Dendritic cell treated with granulocyte-macrophage colony-stimulating factor and Interleukin-4, amounts not matched to agents 40 ng/mL and 50 ng/mL, for 4 days (primary cell): ENCODE data around the gene NUP62.

ENCODE experiments used
- H3K27ac Mint-ChIP-seq: one replicate; pipeline ENCODE4 v1.8.0; 2022; ENCODE audit warnings: mild to moderate bottlenecking, mixed read lengths
- H3K27me3 Mint-ChIP-seq: one replicate; pipeline ENCODE4 v1.8.0; 2022; ENCODE audit warnings: mild to moderate bottlenecking, mixed read lengths
- H3K36me3 Mint-ChIP-seq: one replicate; pipeline ENCODE4 v1.8.0; 2022; ENCODE audit warnings: low read depth, mixed read lengths
- H3K4me1 Mint-ChIP-seq: one replicate; pipeline ENCODE4 v1.8.0; 2022; ENCODE audit warnings: low read depth, mixed read lengths
- H3K4me3 Mint-ChIP-seq: one replicate; pipeline ENCODE4 v1.8.0; 2022; ENCODE audit warnings: mild to moderate bottlenecking, moderate library complexity, mixed read lengths
- H3K9me3 Mint-ChIP-seq: one replicate; pipeline ENCODE4 v1.8.0; 2022; ENCODE audit warnings: mixed read lengths
- intact Hi-C: fragments of 100-400 bp; cut with micrococcal nuclease; formaldehyde crosslinking; loops from one replicate; pipeline ENCODE4 v1.15.0; 2022

The NUP62 gene

GRCh38 chr19:49861541-49862378 lies 67.5 kb downstream of the NUP62 start:
- Mint-ChIP-seq H3K4me1 (peaks cover 43% of the 10 kb centered on the region), H3K4me3 (no peak overlapping the region), H3K27ac (no peak overlapping the region), H3K27me3 (no peaks in the 10 kb centered on the region), H3K9me3 (no peaks in the 10 kb centered on the region), H3K36me3 (peaks cover 100% of the 10 kb centered on the region)
- intact Hi-C loops: no loop called here

GRCh38 chr19:49861107-49861506 lies 68.2 kb downstream of the NUP62 start:
- H3K4me1 Mint-ChIP-seq: peaks cover 36% of the 10 kb centered on the region
- H3K9me3 Mint-ChIP-seq: no peaks in the 10 kb centered on the region
- peaks cover 100% of the 10 kb centered on the region for H3K36me3 Mint-ChIP-seq
- H3K27me3 Mint-ChIP-seq: no peaks in the 10 kb centered on the region
- no peak overlapping the region for H3K4me3 Mint-ChIP-seq
- intact Hi-C loops: no loop called here
- H3K27ac Mint-ChIP-seq: no peak overlapping the region

- intact Hi-C loops: no loop called here
- Mint-ChIP-seq H3K27me3 (no peaks in the 10 kb centered on the region), H3K4me3 (no peak overlapping the region), H3K9me3 (no peaks in the 10 kb centered on the region), H3K27ac (no peak overlapping the region), H3K4me1 (peaks cover 33% of the 10 kb centered on the region), H3K36me3 (peaks cover 100% of the 10 kb centered on the region)
These were observed 68.8 kb downstream of the NUP62 start for GRCh38 chr19:49860336-49861102.

GRCh38 chr19:49859682-49860335 lies 69.5 kb downstream of the NUP62 start:
- Mint-ChIP-seq H3K4me1 (peaks cover 31% of the 10 kb centered on the region), H3K27ac (no peak overlapping the region), H3K9me3 (no peaks in the 10 kb centered on the region), H3K36me3 (peaks cover 100% of the 10 kb centered on the region), H3K4me3 (no peak overlapping the region), H3K27me3 (no peaks in the 10 kb centered on the region)
- intact Hi-C loops: no loop called here

- Mint-ChIP-seq H3K4me1 (peaks cover 28% of the 10 kb centered on the region), H3K36me3 (peaks cover 87% of the 10 kb centered on the region), H3K4me3 (no peak overlapping the region), H3K27ac (no peak overlapping the region), H3K9me3 (no peaks in the 10 kb centered on the region), H3K27me3 (no peaks in the 10 kb centered on the region)
- intact Hi-C loops: no loop called here
These were observed 71.0 kb downstream of the NUP62 start for GRCh38 chr19:49858088-49858985.

- peaks cover 81% of the 10 kb centered on the region for H3K36me3 Mint-ChIP-seq
- intact Hi-C loops: no loop called here
- H3K4me1 Mint-ChIP-seq: peaks cover 27% of the 10 kb centered on the region
These were observed 71.5 kb downstream of the NUP62 start for GRCh38 chr19:49857838-49858087.

GRCh38 chr19:49857061-49857837 lies 72.1 kb downstream of the NUP62 start:
- H3K27me3 Mint-ChIP-seq: peaks cover 6% of the 10 kb centered on the region
- peaks cover 32% of the 10 kb centered on the region for H3K4me1 Mint-ChIP-seq
- H3K4me3 Mint-ChIP-seq: no peak overlapping the region
- H3K9me3 Mint-ChIP-seq: no peaks in the 10 kb centered on the region
- H3K36me3 Mint-ChIP-seq: peaks cover 76% of the 10 kb centered on the region
- intact Hi-C loops: no loop called here
- H3K27ac Mint-ChIP-seq: no peak overlapping the region

More at GRCh38 chr19:49857838-49858087, 71.5 kb downstream of the NUP62 start:
- H3K27me3 Mint-ChIP-seq: peaks cover under 1% of the 10 kb centered on the region
- no peak overlapping the region for H3K27ac Mint-ChIP-seq
- H3K9me3 Mint-ChIP-seq: no peaks in the 10 kb centered on the region
- H3K4me3 Mint-ChIP-seq: no peak overlapping the region
